H1 (cell line): ENCODE data around the gene KNOP1. TPM values are rescaled to one million over a fixed set of nuclear protein-coding genes. Genes with fewer than 3 reads are reported as not detected.

Experiments
- ASH2L ChIP-seq: fragments of 200-600, 300-600 bp; sonication (generic); IDR thresholded peaks from one replicate; pipeline ENCODE4 v1.7.1; 2017; ENCODE audit warnings: low read length
- CTBP2 ChIP-seq: IDR thresholded peaks from 2 replicates; pipeline ENCODE4 v1.7.0; 2011; ENCODE audit warnings: borderline replicate concordance, mild to moderate bottlenecking, moderate library complexity, mixed read lengths, low read length; ENCODE audit not compliant: insufficient read depth, insufficient read length
- EP300 ChIP-seq, 2 experiments: IDR thresholded peaks; 1 replicate in 1 of 2; 2 replicates in 1 of 2; pipeline ENCODE4 v1.6.1; 2011 to 2012; ENCODE audit warnings: low read depth in 2 of 2, low read length in 2 of 2, mild to moderate bottlenecking in 2 of 2, borderline replicate concordance in 1 of 2, inconsistent platforms in 1 of 2, moderate library complexity in 1 of 2
- POLR2A ChIP-seq, 2 experiments: IDR thresholded peaks; 1 replicate in 1 of 2; 2 replicates in 1 of 2; pipeline ENCODE4 v1.6.1; 2011; ENCODE audit warnings: low read depth in 2 of 2, low read length in 2 of 2, mild to moderate bottlenecking in 2 of 2; ENCODE audit errors: control extremely low read depth in 1 of 2
- SAP30 ChIP-seq: fragments of 300-600 bp; sonication (generic); IDR thresholded peaks from 2 replicates; pipeline ENCODE4 v1.7.1; 2012; ENCODE audit warnings: low read length, moderate library complexity, mild to moderate bottlenecking, inconsistent platforms; ENCODE audit not compliant: insufficient read depth, insufficient replicate concordance
- SIRT6 ChIP-seq: IDR thresholded peaks from one replicate; pipeline ENCODE4 v1.7.1; 2012; ENCODE audit warnings: low read length, inconsistent platforms
- TAF7 ChIP-seq: optimal IDR thresholded peaks from 2 replicates; pipeline ENCODE3; 2011; ENCODE audit warnings: low read depth, mild to moderate bottlenecking, inconsistent platforms, low read length, moderate library complexity, borderline replicate concordance
- ZNF274 ChIP-seq: IDR thresholded peaks from 2 replicates; pipeline ENCODE4 v1.7.0; 2012; ENCODE audit warnings: low read length, borderline replicate concordance; ENCODE audit errors: extremely low read depth
- polyA plus RNA-seq, 7 experiments: library from polyadenylated mRNA; depleted of rRNA in 3 of 7; stranded (reverse) in 5 of 7; unstranded in 2 of 7; fragments of >200 nt in 5 of 7; fragments of 200-250 nt in 2 of 7; gene quantifications; 1 replicate in 5 of 7; 2 replicates in 1 of 7; 4 replicates in 1 of 7; pipeline versions ENCODE4 v1.2.1 to v1.2.3, GENCODE V29; 2011 to 2013; ENCODE audit warnings: missing spikeins in 2 of 7, mixed read lengths in 2 of 7
- total RNA-seq: library from RNA; stranded (reverse); fragmentation: NEBNext Ultra II Directional; extraction: Animal tissue kit (Norgen Biotek cat#: 25700); gene quantifications from 2 replicates; pipeline ENCODE4 v1.2.1, GENCODE V29; 2021
- TF ChIP-seq, protein P1 (sequence below): fragments of 300-600 bp; sonication (generic); IDR thresholded peaks from 2 replicates; pipeline ENCODE4 v1.7.1; 2012; ENCODE audit warnings: low read length, moderate library complexity, mild to moderate bottlenecking, inconsistent platforms; ENCODE audit not compliant: insufficient replicate concordance

The KNOP1 gene
- total and polyA plus RNA-seq, 2 of the 8 experiments (the other 6 are each of a cell fraction or from before 2014, with no cell fraction given), result 21.6 to 87.9 TPM

- TF ChIP-seq, protein P1, sequence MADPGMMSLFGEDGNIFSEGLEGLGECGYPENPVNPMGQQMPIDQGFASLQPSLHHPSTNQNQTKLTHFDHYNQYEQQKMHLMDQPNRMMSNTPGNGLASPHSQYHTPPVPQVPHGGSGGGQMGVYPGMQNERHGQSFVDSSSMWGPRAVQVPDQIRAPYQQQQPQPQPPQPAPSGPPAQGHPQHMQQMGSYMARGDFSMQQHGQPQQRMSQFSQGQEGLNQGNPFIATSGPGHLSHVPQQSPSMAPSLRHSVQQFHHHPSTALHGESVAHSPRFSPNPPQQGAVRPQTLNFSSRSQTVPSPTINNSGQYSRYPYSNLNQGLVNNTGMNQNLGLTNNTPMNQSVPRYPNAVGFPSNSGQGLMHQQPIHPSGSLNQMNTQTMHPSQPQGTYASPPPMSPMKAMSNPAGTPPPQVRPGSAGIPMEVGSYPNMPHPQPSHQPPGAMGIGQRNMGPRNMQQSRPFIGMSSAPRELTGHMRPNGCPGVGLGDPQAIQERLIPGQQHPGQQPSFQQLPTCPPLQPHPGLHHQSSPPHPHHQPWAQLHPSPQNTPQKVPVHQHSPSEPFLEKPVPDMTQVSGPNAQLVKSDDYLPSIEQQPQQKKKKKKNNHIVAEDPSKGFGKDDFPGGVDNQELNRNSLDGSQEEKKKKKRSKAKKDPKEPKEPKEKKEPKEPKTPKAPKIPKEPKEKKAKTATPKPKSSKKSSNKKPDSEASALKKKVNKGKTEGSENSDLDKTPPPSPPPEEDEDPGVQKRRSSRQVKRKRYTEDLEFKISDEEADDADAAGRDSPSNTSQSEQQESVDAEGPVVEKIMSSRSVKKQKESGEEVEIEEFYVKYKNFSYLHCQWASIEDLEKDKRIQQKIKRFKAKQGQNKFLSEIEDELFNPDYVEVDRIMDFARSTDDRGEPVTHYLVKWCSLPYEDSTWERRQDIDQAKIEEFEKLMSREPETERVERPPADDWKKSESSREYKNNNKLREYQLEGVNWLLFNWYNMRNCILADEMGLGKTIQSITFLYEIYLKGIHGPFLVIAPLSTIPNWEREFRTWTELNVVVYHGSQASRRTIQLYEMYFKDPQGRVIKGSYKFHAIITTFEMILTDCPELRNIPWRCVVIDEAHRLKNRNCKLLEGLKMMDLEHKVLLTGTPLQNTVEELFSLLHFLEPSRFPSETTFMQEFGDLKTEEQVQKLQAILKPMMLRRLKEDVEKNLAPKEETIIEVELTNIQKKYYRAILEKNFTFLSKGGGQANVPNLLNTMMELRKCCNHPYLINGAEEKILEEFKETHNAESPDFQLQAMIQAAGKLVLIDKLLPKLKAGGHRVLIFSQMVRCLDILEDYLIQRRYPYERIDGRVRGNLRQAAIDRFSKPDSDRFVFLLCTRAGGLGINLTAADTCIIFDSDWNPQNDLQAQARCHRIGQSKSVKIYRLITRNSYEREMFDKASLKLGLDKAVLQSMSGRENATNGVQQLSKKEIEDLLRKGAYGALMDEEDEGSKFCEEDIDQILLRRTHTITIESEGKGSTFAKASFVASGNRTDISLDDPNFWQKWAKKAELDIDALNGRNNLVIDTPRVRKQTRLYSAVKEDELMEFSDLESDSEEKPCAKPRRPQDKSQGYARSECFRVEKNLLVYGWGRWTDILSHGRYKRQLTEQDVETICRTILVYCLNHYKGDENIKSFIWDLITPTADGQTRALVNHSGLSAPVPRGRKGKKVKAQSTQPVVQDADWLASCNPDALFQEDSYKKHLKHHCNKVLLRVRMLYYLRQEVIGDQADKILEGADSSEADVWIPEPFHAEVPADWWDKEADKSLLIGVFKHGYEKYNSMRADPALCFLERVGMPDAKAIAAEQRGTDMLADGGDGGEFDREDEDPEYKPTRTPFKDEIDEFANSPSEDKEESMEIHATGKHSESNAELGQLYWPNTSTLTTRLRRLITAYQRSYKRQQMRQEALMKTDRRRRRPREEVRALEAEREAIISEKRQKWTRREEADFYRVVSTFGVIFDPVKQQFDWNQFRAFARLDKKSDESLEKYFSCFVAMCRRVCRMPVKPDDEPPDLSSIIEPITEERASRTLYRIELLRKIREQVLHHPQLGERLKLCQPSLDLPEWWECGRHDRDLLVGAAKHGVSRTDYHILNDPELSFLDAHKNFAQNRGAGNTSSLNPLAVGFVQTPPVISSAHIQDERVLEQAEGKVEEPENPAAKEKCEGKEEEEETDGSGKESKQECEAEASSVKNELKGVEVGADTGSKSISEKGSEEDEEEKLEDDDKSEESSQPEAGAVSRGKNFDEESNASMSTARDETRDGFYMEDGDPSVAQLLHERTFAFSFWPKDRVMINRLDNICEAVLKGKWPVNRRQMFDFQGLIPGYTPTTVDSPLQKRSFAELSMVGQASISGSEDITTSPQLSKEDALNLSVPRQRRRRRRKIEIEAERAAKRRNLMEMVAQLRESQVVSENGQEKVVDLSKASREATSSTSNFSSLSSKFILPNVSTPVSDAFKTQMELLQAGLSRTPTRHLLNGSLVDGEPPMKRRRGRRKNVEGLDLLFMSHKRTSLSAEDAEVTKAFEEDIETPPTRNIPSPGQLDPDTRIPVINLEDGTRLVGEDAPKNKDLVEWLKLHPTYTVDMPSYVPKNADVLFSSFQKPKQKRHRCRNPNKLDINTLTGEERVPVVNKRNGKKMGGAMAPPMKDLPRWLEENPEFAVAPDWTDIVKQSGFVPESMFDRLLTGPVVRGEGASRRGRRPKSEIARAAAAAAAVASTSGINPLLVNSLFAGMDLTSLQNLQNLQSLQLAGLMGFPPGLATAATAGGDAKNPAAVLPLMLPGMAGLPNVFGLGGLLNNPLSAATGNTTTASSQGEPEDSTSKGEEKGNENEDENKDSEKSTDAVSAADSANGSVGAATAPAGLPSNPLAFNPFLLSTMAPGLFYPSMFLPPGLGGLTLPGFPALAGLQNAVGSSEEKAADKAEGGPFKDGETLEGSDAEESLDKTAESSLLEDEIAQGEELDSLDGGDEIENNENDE, result no peak
- TF ChIP-seq CTBP2 (no peak), ZNF274 (no peak), SAP30 (peak; percentile 64), POLR2A (IDR thresholded peaks at IDR 0.05; ENCODE audit: control extremely low read depth in 1 of 2, low read depth in 2 of 2, low read length in 2 of 2) (peak; percentile 49 to 79), TAF7 (peak; percentile 7), SIRT6 (no peak), EP300 (IDR thresholded peaks at IDR 0.05; ENCODE audit: borderline replicate concordance in 1 of 2, low read depth in 2 of 2, low read length in 2 of 2) (no peak), ASH2L (peak; percentile 72)
These were observed at the start of gene KNOP1, which contains the start of gene IQCK (continued) for GRCh38 chr16:19717741-19718623.
